BE2C (cell line): ENCODE results near the gene CORO2B.
A peak's percentile ranks its signal among the peaks of the same experiment; 100 is the strongest.

Source experiments
- DNase-seq: peaks from one replicate; pipeline ENCODE4 v3.0.0-alpha.2; 2020
- H3K27me3 ChIP-seq: fragments of 250-450 bp; sonication (Bioruptor Pico); 2 replicates; pipeline ENCODE4 v1.5.1; 2020; ENCODE audit warnings: mild to moderate bottlenecking
- H3K36me3 ChIP-seq: fragments of 250-450 bp; sonication (Bioruptor Pico); 2 replicates; pipeline ENCODE4 v1.5.1; 2020; ENCODE audit warnings: mild to moderate bottlenecking
- H3K4me1 ChIP-seq: fragments of 250-450 bp; sonication (Bioruptor Pico); 2 replicates; pipeline ENCODE4 v1.5.1; 2020
- H3K4me3 ChIP-seq: 2 replicates; pipeline ENCODE4 v1.5.1; 2011; ENCODE audit warnings: low read depth, low read length
- H3K9me3 ChIP-seq: fragments of 250-450 bp; sonication (Bioruptor Pico); 2 replicates; pipeline ENCODE4 v1.5.1; 2020
- TF ChIP-seq, protein P1 (sequence below): IDR thresholded peaks from 2 replicates; pipeline ENCODE4 v1.5.1; 2012; ENCODE audit warnings: mild to moderate bottlenecking, low read depth, low read length

CORO2B gene

DNA sequence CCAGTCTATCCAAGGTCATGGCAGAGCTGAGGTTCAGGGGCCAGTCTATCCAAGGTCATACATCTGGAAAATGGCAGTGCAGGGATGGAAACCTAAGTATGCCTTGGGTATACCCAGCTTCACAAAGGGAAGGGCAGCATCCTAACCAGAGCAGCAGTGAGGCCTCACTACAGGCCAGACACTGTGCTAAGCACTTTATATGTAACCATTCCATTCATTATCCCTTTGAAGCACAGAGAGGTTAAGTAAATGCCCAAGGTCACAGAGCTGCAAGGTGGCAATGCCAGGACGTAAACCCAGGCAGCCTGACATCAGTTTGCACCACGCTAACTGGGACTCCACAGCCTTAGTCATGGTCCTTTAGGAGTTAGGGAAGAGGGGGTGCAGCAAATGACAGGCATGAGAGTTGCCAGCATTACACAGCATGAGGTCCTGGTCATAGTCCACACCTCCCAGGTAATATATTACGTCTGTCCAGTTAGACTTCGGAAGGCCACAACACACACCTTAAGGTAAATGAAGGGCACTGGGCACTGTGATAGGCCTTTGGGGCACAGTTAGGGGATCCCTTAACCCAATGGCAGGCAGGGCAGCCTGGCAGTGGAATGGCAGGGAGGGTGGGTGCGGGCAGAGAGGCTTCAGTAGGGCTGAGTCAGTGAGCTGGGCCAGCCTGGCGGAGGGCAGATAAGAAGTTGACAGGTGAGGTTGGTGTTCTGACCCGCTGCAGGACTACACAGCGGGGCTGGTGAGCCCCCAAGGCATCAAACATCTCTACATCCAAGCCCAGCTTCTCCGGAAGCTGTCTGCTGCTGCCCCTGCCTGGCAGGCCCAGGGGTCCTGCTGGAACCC is 21.1 kb upstream of the CORO2B start:
- DNase-seq: no peak
- Histone ChIP-seq H3K36me3 (no peaks in the 10 kb centered on the region), H3K27me3 (no peaks in the 10 kb centered on the region), H3K4me1 (peaks cover 7% of the 10 kb centered on the region; the same call in 1 of the 2 replicates), H3K9me3 (no peaks in the 10 kb centered on the region), H3K4me3 (no peak overlapping the region)
- TF ChIP-seq, protein P1, sequence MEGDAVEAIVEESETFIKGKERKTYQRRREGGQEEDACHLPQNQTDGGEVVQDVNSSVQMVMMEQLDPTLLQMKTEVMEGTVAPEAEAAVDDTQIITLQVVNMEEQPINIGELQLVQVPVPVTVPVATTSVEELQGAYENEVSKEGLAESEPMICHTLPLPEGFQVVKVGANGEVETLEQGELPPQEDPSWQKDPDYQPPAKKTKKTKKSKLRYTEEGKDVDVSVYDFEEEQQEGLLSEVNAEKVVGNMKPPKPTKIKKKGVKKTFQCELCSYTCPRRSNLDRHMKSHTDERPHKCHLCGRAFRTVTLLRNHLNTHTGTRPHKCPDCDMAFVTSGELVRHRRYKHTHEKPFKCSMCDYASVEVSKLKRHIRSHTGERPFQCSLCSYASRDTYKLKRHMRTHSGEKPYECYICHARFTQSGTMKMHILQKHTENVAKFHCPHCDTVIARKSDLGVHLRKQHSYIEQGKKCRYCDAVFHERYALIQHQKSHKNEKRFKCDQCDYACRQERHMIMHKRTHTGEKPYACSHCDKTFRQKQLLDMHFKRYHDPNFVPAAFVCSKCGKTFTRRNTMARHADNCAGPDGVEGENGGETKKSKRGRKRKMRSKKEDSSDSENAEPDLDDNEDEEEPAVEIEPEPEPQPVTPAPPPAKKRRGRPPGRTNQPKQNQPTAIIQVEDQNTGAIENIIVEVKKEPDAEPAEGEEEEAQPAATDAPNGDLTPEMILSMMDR: no peak

DNA sequence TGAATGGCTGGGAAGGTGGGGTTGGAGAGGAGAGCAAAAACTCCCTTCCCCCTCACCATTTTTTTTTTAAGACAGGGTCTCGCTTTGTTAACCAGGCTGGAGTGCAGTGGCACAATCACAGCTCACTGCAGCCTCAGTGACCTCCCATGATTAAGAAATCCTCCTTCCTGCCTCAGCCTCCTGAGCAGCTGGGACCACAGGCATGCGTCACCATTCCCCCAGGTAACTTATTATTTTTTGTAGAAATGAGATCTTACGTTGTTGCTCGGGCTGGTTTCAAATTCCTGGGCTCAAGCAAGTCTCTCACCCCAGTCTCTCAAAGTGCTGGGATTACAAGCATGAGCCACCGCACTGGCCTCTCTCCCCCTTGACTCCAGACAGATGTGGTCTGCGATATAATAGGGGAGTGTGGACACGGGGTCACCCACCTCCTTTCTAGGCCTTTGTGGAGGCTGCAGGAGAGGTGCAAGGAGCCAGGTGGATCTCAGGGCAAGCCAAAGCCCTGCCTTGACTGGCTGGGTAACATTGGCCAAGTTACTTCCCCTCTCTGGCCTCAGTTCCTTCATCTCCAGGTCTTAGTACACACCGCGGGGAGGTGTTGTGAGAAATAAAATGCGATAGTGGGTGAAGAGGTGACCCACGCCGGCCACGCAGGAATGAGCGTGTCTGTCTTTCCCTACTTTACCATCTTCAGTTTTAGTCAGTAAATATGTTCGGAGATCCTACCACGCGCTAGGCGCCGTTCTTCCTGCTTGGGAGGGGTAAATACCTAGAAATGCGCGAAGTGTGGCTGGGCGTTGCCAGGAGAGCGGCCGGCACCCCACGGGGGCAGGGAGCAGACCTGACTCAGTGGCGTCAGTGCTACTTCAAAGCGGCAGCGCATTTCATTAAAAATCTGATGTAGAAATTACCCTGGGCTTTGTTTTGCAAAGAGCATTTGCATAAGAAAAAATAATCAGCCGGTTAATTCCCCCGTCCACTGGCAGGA is 20.2 kb upstream of the CORO2B start:
- no peaks in the 10 kb centered on the region for H3K9me3 ChIP-seq
- H3K27me3 ChIP-seq: no peaks in the 10 kb centered on the region
- H3K4me1 ChIP-seq: 0 out of 2 replicates have a peak, but pooled peaks cover 3% of the 10 kb centered on the region
- H3K36me3 ChIP-seq: no peaks in the 10 kb centered on the region
- DNase-seq: no peak
- H3K4me3 ChIP-seq: no peak overlapping the region
- TF ChIP-seq, protein P1: no peak

DNA sequence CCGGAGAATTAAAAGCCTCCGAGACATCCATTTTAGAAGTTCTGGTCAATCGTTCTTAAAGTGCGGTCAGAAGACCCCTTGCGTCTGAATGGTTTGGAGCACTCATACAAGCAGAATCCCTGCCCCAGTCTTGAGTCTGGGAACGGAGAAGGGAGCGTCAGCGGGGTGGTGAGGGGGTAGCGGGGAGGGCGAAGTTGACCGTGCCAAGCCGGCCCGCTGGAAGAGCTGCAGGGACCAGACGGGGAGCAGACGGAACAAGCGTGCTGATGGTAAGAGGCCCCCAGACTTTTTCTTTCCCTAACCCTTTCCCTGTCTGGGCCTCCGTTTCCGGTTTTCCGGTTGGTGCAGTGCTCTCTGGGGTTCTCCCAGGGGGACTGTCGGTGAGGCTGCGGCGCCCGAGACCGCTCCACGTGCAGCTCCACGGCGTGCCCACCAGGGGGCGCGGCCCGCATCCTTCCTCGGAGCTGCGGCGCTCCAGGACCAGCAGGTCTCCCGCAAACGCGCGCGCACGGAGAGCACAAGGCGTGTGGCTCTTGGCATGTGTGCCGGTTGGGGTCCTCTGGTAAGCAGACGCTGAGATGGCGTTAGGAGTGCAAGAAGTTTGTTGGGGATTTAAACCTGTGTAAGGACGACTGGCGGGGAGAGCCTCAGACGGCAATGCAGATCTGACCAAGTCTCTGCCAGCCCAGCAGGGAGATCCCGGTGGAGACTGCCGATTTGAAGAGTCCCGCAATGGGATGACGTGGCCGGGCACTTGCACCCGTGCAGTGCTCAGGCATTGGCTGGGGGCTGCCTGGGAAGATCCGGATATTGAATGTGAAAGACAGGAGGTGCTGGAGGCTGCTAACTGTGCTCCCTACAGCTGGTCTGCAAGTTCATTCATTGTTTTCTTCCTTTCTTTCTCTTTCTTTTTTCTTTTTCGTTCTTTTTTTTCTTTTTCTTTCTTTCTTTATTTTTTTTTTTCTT is 19.2 kb upstream of the CORO2B start:
- H3K36me3 ChIP-seq: no peaks in the 10 kb centered on the region
- peak; percentile 91 for DNase-seq
- no peaks in the 10 kb centered on the region for H3K27me3 ChIP-seq
- peak overlapping the region; percentile 60 for H3K4me3 ChIP-seq
- TF ChIP-seq, protein P1: peak; percentile 85
- 0 out of 2 replicates have a peak, but pooled peaks cover 3% of the 10 kb centered on the region for H3K4me1 ChIP-seq
- H3K9me3 ChIP-seq: no peaks in the 10 kb centered on the region

DNA sequence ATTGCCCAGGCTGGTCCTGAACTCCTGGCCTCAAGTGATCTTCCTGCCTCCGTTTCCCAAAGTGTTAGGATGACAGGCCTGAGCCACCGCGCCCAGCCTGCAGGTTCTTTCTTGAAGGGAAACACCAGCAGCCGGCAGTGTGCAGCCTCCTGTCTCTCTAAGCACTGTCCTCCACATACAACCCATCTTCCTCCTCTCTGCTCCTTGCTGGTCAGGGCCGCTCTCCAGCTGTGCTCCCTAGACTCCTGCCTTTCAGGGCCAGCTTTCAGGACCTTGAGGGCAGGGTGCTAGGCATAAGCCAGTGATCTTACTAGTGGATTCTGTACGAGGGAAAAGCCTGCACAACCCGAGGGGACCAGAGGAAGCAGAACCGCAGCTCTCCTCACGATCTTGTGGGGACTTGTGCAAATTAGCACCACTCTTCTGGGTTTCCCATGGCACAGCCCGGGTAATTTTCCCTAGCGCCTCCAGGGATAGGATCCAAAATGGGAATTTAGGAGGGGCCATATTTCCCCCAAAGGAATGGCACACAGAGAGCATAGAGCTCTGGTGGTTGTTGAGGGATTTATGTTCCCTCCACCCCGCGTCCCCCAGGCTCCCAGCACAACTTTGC is 18.2 kb upstream of the CORO2B start:
- H3K9me3 ChIP-seq: no peaks in the 10 kb centered on the region
- no peaks in the 10 kb centered on the region for H3K27me3 ChIP-seq
- DNase-seq: no peak
- H3K4me3 ChIP-seq: no peak overlapping the region
- H3K36me3 ChIP-seq: no peaks in the 10 kb centered on the region
- 0 out of 2 replicates have a peak, but pooled peaks cover 3% of the 10 kb centered on the region for H3K4me1 ChIP-seq
- TF ChIP-seq, protein P1: no peak

DNA sequence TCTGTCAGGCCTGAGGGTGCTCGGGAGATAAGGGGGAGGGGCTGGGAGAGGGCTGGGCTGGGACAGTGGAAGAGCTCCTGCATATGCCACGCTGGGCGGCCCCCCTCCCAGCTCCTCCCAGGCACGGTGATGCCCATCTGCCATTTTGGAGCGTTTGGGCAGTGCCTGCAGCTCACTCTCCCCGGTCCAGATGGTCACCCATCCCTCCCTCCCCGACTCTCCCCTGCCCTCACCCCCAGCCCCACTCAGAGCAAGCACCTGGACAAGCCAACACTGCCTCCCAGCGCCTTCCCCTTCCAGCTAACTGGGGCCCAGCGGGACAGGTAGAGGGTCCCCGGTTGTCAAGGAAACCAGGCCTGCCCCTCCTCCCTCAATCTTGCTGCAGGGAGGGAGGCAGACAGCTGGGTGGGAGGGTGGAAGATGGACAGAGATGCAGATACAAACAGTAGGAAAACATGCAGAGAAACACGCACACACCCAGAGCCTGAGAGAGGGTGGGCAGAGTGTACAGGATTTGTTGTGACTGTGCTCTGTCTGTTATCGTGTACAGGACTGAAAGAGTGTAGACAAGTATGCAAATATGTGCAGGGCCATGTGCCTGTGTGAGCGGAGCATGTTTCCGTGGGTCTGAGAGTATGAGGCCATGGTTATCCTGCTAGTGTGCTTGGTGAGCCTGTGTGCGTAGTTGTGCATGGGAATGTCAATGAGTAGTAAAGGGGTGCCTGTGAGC is 17.5 kb upstream of the CORO2B start:
- no peaks in the 10 kb centered on the region for H3K9me3 ChIP-seq
- no peaks in the 10 kb centered on the region for H3K27me3 ChIP-seq
- no peak for DNase-seq
- H3K4me3 ChIP-seq: no peak overlapping the region
- no peaks in the 10 kb centered on the region for H3K36me3 ChIP-seq
- H3K4me1 ChIP-seq: 0 out of 2 replicates have a peak, but pooled peaks cover 3% of the 10 kb centered on the region
- TF ChIP-seq, protein P1: no peak
